Neuronal stem cell (in vitro differentiated cells): ENCODE results near the gene RHBDL3. TPM values are rescaled to one million over a fixed set of nuclear protein-coding genes. Genes with fewer than 3 reads are reported as not detected.

Experiments
- DNase-seq: peaks from one replicate; pipeline ENCODE4 v3.0.0-alpha.2; 2013; ENCODE audit warnings: low spot score
- H2AFZ ChIP-seq: one replicate; pipeline ENCODE4 v1.6.1; 2013; ENCODE audit warnings: mild to moderate bottlenecking, low read length, inconsistent platforms
- H2AK5ac ChIP-seq: 2 replicates; pipeline ENCODE4 v1.6.1; 2013; ENCODE audit warnings: low read depth, mild to moderate bottlenecking, inconsistent platforms, low read length, moderate library complexity, mixed read lengths
- H2BK120ac ChIP-seq: 2 replicates; pipeline ENCODE4 v1.6.1; 2013; ENCODE audit warnings: low read depth, mild to moderate bottlenecking, inconsistent platforms, low read length, moderate library complexity, mixed read lengths
- H2BK12ac ChIP-seq: one replicate; pipeline ENCODE4 v1.6.1; 2013; ENCODE audit warnings: low read length, inconsistent platforms
- H2BK15ac ChIP-seq: 2 replicates; pipeline ENCODE4 v1.6.1; 2013; ENCODE audit warnings: mild to moderate bottlenecking, low read length, inconsistent platforms, mixed read lengths
- H2BK5ac ChIP-seq: one replicate; pipeline ENCODE4 v1.6.1; 2013; ENCODE audit warnings: inconsistent platforms, mild to moderate bottlenecking, low read length, moderate library complexity
- H3K14ac ChIP-seq: one replicate; pipeline ENCODE4 v1.6.1; 2013; ENCODE audit warnings: low read length, inconsistent platforms
- H3K18ac ChIP-seq: 2 replicates; pipeline ENCODE4 v1.6.1; 2013; ENCODE audit warnings: low read length, inconsistent platforms
- H3K23ac ChIP-seq: 2 replicates; pipeline ENCODE4 v1.6.1; 2013; ENCODE audit warnings: low read depth, mild to moderate bottlenecking, mixed read lengths, low read length, inconsistent platforms; ENCODE audit not compliant: poor library complexity
- H3K27ac ChIP-seq: replicated peaks from 3 replicates; pipeline ENCODE4 v1.5.1; 2013; ENCODE audit warnings: low read length, inconsistent platforms
- H3K27me3 ChIP-seq, 3 experiments: 2 replicates each; pipeline ENCODE4 v1.6.1; 2013; ENCODE audit warnings: low read length in 3 of 3, mild to moderate bottlenecking in 2 of 3, inconsistent platforms in 1 of 3, low read depth in 1 of 3, mixed read lengths in 1 of 3, moderate library complexity in 1 of 3; ENCODE audit not compliant: control insufficient read depth in 3 of 3, insufficient read depth in 3 of 3
- H3K36me3 ChIP-seq, 2 donors: replicated peaks in 1 of 2; 2 replicates each; pipeline ENCODE4 v1.6.1; 2013; ENCODE audit warnings: low read length in 2 of 2; ENCODE audit not compliant: control insufficient read depth in 2 of 2, insufficient read depth in 2 of 2
- H3K4ac ChIP-seq: 2 replicates; pipeline ENCODE4 v1.6.1; 2013; ENCODE audit warnings: inconsistent platforms, mild to moderate bottlenecking, low read length, moderate library complexity
- H3K4me1 ChIP-seq, 2 donors: 1 replicate in 1 of 2; 2 replicates in 1 of 2; pipeline ENCODE4 v1.6.1; 2013; ENCODE audit warnings: low read length in 2 of 2, low read depth in 1 of 2; ENCODE audit not compliant: control insufficient read depth in 2 of 2, insufficient read depth in 1 of 2
- H3K4me2 ChIP-seq: one replicate; pipeline ENCODE4 v1.6.1; 2013; ENCODE audit warnings: mild to moderate bottlenecking, low read length, inconsistent platforms; ENCODE audit not compliant: insufficient read depth, poor library complexity, severe bottlenecking
- H3K4me3 ChIP-seq, 2 donors: 2 replicates each; pipeline ENCODE4 v1.5.1; 2013; ENCODE audit warnings: low read length in 2 of 2, mild to moderate bottlenecking in 2 of 2, inconsistent platforms in 1 of 2, moderate library complexity in 1 of 2
- H3K79me1 ChIP-seq: one replicate; pipeline ENCODE4 v1.6.1; 2013; ENCODE audit warnings: low read depth, mild to moderate bottlenecking, inconsistent platforms, low read length, moderate library complexity
- H3K9ac ChIP-seq: one replicate; pipeline ENCODE4 v1.6.1; 2013; ENCODE audit warnings: mild to moderate bottlenecking, low read depth, low read length, inconsistent platforms; ENCODE audit not compliant: poor library complexity
- H3K9me3 ChIP-seq, 2 donors: replicated peaks in 1 of 2; 2 replicates each; pipeline versions ENCODE3 to v1.6.1; 2013; ENCODE audit warnings: low read length in 2 of 2, mild to moderate bottlenecking in 2 of 2, inconsistent platforms in 1 of 2, low read depth in 1 of 2, mixed read lengths in 1 of 2, moderate library complexity in 1 of 2; ENCODE audit not compliant: control insufficient read depth in 2 of 2, insufficient read depth in 1 of 2
- H4K8ac ChIP-seq: one replicate; pipeline ENCODE4 v1.6.1; 2013; ENCODE audit warnings: low read depth, mild to moderate bottlenecking, inconsistent platforms, low read length, moderate library complexity
- H4K91ac ChIP-seq: one replicate; pipeline ENCODE4 v1.6.1; 2013; ENCODE audit warnings: low read length, low read depth, mild to moderate bottlenecking, inconsistent platforms; ENCODE audit not compliant: poor library complexity
- WGBS, 2 donors: extraction: QIAGEN DNeasy Blood & Tissue Kit; methylation state at CpG; one replicate each; pipeline ENCODE4 v1.1.7; 2013; ENCODE audit warnings: missing lambda C conversion rate in 2 of 2, mixed read lengths in 1 of 2; ENCODE audit not compliant: insufficient read length in 2 of 2, insufficient replicate concordance in 1 of 2; ENCODE audit errors: extremely low coverage in 2 of 2; 5-methylcytosine and 5-hydroxymethylcytosine counted together
- small RNA-seq: library from polyadenylated mRNA; stranded (forward); fragments of <200 nt; extraction: miRNeasy Mini kit (QIAGEN cat#:217004); gene quantifications from one replicate; pipeline ENCODE3, GENCODE V24; 2013; ENCODE audit not compliant: insufficient read depth

Gene RHBDL3

GRCh38 chr17:32361270-32361669 is 95.6 kb downstream of the RHBDL3 start:
- no CpG with 5 or more reads among the region's 1 CpG for WGBS, 2 donors
- DNase-seq, result no peak
- no peak overlapping the region for H2BK12ac ChIP-seq
- H2BK15ac ChIP-seq, result no peak overlapping the region
- H3K18ac ChIP-seq, result no peak overlapping the region
- H3K23ac ChIP-seq, result no peak overlapping the region
- H3K9ac ChIP-seq, result no peak overlapping the region
- H4K91ac ChIP-seq, result no peak overlapping the region
- no peak overlapping the region for H3K27ac ChIP-seq
- no peak overlapping the region for H2BK120ac ChIP-seq
- no peak overlapping the region for H3K4ac ChIP-seq
- H3K14ac ChIP-seq, result no peak overlapping the region
- H3K9me3 ChIP-seq, result no peaks in the 10 kb centered on the region
- H3K79me1 ChIP-seq, result peaks cover 10% of the 10 kb centered on the region
- H3K4me2 ChIP-seq, result no peak overlapping the region
- no peak overlapping the region for H3K4me3 ChIP-seq
- H3K4me1 ChIP-seq, result no peaks in the 10 kb centered on the region
- no peaks in the 10 kb centered on the region for H3K27me3 ChIP-seq
- no peak overlapping the region for H2AK5ac ChIP-seq
- H3K36me3 ChIP-seq, result peaks cover 39 to 97% of the 10 kb centered on the region in 2 donors
- no peak overlapping the region for H2AFZ ChIP-seq
- no peak overlapping the region for H4K8ac ChIP-seq
- H2BK5ac ChIP-seq, result no peak overlapping the region

DNA sequence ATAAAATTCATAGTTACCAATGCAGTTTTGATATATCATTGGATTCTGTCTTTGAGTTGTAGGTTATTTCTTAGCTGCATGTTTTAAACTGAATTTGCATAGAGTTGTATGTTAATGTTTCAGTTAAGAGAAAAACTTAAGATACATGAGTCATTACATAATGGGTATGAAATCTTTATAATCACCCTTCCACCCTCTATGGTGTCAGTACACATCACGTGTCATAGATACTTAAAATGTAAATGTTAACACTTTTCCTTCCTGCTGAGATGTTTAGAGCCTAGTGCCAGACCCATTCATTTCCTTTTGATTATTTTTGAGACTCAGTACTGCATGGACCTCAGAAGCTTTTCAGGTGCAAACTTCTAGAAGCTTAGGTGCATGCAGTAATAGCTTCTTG is 104.8 kb downstream of the RHBDL3 start:
- Histone ChIP-seq H3K27me3 (no peaks in the 10 kb centered on the region), H2BK120ac (no peak overlapping the region), H3K18ac (no peak overlapping the region), H2AK5ac (no peak overlapping the region), H3K4me3 (no peak overlapping the region), H3K36me3 (peaks cover 29 to 100% of the 10 kb centered on the region in 2 donors), H3K4ac (no peak overlapping the region), H4K91ac (no peak overlapping the region), H3K79me1 (peaks cover 3% of the 10 kb centered on the region), H2AFZ (no peak overlapping the region), H2BK12ac (no peak overlapping the region), H3K14ac (no peak overlapping the region), H3K9ac (no peak overlapping the region), H3K4me1 (no peaks in the 10 kb centered on the region), H2BK15ac (no peak overlapping the region), H3K9me3 (no peaks in the 10 kb centered on the region), H3K27ac (no peak overlapping the region), H2BK5ac (no peak overlapping the region), H4K8ac (no peak overlapping the region), H3K4me2 (no peak overlapping the region), H3K23ac (no peak overlapping the region)
- DNase-seq, result no peak
- no CpG with 5 or more reads among the region's 1 CpG for WGBS, 2 donors

Small RNA genes within 50 kb of the gene (small RNA-seq; reads per million reads assigned to genes)
- gene UBL5P2, result not detected
